ENCODE data around the gene SUSD6.

- TF ChIP-seq, protein P1, sequence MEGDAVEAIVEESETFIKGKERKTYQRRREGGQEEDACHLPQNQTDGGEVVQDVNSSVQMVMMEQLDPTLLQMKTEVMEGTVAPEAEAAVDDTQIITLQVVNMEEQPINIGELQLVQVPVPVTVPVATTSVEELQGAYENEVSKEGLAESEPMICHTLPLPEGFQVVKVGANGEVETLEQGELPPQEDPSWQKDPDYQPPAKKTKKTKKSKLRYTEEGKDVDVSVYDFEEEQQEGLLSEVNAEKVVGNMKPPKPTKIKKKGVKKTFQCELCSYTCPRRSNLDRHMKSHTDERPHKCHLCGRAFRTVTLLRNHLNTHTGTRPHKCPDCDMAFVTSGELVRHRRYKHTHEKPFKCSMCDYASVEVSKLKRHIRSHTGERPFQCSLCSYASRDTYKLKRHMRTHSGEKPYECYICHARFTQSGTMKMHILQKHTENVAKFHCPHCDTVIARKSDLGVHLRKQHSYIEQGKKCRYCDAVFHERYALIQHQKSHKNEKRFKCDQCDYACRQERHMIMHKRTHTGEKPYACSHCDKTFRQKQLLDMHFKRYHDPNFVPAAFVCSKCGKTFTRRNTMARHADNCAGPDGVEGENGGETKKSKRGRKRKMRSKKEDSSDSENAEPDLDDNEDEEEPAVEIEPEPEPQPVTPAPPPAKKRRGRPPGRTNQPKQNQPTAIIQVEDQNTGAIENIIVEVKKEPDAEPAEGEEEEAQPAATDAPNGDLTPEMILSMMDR (IDR thresholded peaks at IDR 0.05; ENCODE audit: low read length) = no peak
- TF ChIP-seq EZH2 (optimal IDR thresholded peaks at IDR 0.05; ENCODE audit: low read depth, low read length) (no peak), EZH2phosphoT487 (IDR thresholded peaks at IDR 0.05; ENCODE audit: low read length) (no peak)
Observed at GRCh38 chr14:69692594-69692993, 81.2 kb downstream of the SUSD6 start.

All from MM.1S (cell line).